Neural cell (in vitro differentiated cells): ENCODE measurements around the gene ADCY5.

Experiments used
- EP300 ChIP-seq: fragments of 450-650 bp; conservative IDR thresholded peaks from 2 replicates; pipeline ENCODE4 v1.6.1; 2014; ENCODE audit warnings: antibody characterized with exemption, mild to moderate bottlenecking, moderate library complexity; ENCODE audit not compliant: poor library complexity, severe bottlenecking
- EZH2 ChIP-seq: fragments of 200-600, 300-800 bp; shearing (Covaris generic), sonication (generic); IDR thresholded peaks from 2 replicates; pipeline ENCODE4 v1.6.1; 2014; ENCODE audit warnings: antibody characterized with exemption, low read length, borderline replicate concordance, mild to moderate bottlenecking; ENCODE audit not compliant: insufficient read depth, poor library complexity, severe bottlenecking
- POLR2AphosphoS5 ChIP-seq: IDR thresholded peaks from 2 replicates; pipeline ENCODE4 v1.6.1; 2012
- TAF1 ChIP-seq: IDR thresholded peaks from 2 replicates; pipeline ENCODE4 v1.6.1; 2012; ENCODE audit warnings: low read depth
- TF ChIP-seq, protein P1 (sequence below): fragments of 450-650 bp; IDR thresholded peaks from 2 replicates; pipeline ENCODE4 v1.5.1; 2014; ENCODE audit warnings: antibody characterized with exemption, mild to moderate bottlenecking, moderate library complexity; ENCODE audit not compliant: poor library complexity, severe bottlenecking
- TF ChIP-seq, protein P2 (sequence below): IDR thresholded peaks from 2 replicates; pipeline ENCODE4 v1.6.1; 2012; ENCODE audit warnings: borderline replicate concordance

DNA sequence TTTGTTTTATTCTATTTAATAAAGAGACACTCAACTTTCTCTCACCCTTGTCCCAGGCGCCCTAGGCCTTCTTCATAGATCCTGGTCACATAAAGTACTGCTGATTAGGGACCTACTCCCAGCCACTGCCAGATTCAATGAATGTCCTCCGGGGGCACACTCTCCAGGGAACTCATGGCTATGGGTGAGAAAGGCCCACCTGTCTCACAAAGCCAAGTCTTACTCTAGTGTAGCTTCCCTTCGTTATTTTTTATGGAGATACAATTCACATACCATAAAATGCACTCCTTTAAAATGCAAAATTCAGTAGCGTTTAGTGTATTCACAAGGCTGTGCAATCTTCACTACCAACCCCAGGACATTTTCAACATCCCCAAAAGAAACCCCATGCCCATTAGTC is 87.8 kb downstream of the ADCY5 start:
- TF ChIP-seq, protein P1, sequence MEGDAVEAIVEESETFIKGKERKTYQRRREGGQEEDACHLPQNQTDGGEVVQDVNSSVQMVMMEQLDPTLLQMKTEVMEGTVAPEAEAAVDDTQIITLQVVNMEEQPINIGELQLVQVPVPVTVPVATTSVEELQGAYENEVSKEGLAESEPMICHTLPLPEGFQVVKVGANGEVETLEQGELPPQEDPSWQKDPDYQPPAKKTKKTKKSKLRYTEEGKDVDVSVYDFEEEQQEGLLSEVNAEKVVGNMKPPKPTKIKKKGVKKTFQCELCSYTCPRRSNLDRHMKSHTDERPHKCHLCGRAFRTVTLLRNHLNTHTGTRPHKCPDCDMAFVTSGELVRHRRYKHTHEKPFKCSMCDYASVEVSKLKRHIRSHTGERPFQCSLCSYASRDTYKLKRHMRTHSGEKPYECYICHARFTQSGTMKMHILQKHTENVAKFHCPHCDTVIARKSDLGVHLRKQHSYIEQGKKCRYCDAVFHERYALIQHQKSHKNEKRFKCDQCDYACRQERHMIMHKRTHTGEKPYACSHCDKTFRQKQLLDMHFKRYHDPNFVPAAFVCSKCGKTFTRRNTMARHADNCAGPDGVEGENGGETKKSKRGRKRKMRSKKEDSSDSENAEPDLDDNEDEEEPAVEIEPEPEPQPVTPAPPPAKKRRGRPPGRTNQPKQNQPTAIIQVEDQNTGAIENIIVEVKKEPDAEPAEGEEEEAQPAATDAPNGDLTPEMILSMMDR = no peak
- TF ChIP-seq TAF1 = no peak
- TF ChIP-seq, protein P2, sequence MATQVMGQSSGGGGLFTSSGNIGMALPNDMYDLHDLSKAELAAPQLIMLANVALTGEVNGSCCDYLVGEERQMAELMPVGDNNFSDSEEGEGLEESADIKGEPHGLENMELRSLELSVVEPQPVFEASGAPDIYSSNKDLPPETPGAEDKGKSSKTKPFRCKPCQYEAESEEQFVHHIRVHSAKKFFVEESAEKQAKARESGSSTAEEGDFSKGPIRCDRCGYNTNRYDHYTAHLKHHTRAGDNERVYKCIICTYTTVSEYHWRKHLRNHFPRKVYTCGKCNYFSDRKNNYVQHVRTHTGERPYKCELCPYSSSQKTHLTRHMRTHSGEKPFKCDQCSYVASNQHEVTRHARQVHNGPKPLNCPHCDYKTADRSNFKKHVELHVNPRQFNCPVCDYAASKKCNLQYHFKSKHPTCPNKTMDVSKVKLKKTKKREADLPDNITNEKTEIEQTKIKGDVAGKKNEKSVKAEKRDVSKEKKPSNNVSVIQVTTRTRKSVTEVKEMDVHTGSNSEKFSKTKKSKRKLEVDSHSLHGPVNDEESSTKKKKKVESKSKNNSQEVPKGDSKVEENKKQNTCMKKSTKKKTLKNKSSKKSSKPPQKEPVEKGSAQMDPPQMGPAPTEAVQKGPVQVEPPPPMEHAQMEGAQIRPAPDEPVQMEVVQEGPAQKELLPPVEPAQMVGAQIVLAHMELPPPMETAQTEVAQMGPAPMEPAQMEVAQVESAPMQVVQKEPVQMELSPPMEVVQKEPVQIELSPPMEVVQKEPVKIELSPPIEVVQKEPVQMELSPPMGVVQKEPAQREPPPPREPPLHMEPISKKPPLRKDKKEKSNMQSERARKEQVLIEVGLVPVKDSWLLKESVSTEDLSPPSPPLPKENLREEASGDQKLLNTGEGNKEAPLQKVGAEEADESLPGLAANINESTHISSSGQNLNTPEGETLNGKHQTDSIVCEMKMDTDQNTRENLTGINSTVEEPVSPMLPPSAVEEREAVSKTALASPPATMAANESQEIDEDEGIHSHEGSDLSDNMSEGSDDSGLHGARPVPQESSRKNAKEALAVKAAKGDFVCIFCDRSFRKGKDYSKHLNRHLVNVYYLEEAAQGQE = no peak
- TF ChIP-seq POLR2AphosphoS5 = no peak
- no peak for TF ChIP-seq EZH2
- no peak for TF ChIP-seq EP300
